ENCODE results near the gene DTD1.

The DTD1 gene

GRCh38 chr20:18588574-18588933 is 700 bp downstream of the DTD1 start:
- Mint-ChIP-seq H3K36me3 (peaks cover 2% of the 10 kb centered on the region), H3K27me3 (peaks cover 10% of the 10 kb centered on the region), H3K4me1 (peaks cover 33% of the 10 kb centered on the region), H3K9me3 (no peaks in the 10 kb centered on the region), H3K4me3 (peak overlapping the region; percentile 83), H3K27ac (peak overlapping the region; percentile 73)
- peak; percentile 3 for ATAC-seq

GRCh38 chr20:18589941-18590674 is 2.3 kb downstream of the DTD1 start:
- ATAC-seq, result no peak
- Mint-ChIP-seq H3K4me3 (peak overlapping the region; percentile 8), H3K36me3 (peaks cover 6% of the 10 kb centered on the region), H3K9me3 (no peaks in the 10 kb centered on the region), H3K27me3 (no peaks in the 10 kb centered on the region), H3K27ac (peak overlapping the region; percentile 73), H3K4me1 (peaks cover 36% of the 10 kb centered on the region)

GRCh38 chr20:18596270-18596669 is 8.4 kb downstream of the DTD1 start:
- H3K4me3 Mint-ChIP-seq, result no peak overlapping the region
- no peaks in the 10 kb centered on the region for H3K27me3 Mint-ChIP-seq
- H3K27ac Mint-ChIP-seq, result no peak overlapping the region
- no peak for ATAC-seq
- H3K36me3 Mint-ChIP-seq, result peaks cover 45% of the 10 kb centered on the region
- H3K4me1 Mint-ChIP-seq, result peaks cover 9% of the 10 kb centered on the region
- no peaks in the 10 kb centered on the region for H3K9me3 Mint-ChIP-seq

GRCh38 chr20:18609741-18610140 is 21.9 kb downstream of the DTD1 start:
- no peak overlapping the region for H3K4me3 Mint-ChIP-seq
- peaks cover 9% of the 10 kb centered on the region for H3K4me1 Mint-ChIP-seq
- no peak for ATAC-seq
- H3K27me3 Mint-ChIP-seq, result no peaks in the 10 kb centered on the region
- H3K27ac Mint-ChIP-seq, result no peak overlapping the region
- no peaks in the 10 kb centered on the region for H3K9me3 Mint-ChIP-seq
- peaks cover 33% of the 10 kb centered on the region for H3K36me3 Mint-ChIP-seq

DNA sequence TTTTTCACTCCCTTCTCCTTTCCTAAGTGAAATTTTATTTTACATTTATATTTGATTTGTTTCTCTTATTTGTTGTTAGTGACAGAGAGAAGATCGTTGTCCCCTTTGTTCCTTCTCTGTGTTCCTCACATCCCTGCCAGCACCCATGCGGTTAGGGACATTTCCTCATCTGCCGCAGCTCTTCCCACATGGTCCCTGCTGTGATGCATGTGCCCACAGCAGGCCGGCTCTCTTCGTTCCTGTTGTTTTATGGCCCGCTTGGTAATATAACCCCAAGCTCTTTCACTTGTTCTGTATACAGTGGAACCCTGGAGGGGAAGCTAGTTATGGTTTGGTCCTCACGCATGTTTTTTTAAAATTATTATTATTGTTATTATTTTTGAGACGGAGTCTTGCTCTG is 23.6 kb downstream of the DTD1 start:
- H3K4me1 Mint-ChIP-seq, result peaks cover 13% of the 10 kb centered on the region
- H3K27ac Mint-ChIP-seq, result no peak overlapping the region
- no peak for ATAC-seq
- H3K9me3 Mint-ChIP-seq, result no peaks in the 10 kb centered on the region
- H3K4me3 Mint-ChIP-seq, result no peak overlapping the region
- H3K27me3 Mint-ChIP-seq, result no peaks in the 10 kb centered on the region
- H3K36me3 Mint-ChIP-seq, result peaks cover 43% of the 10 kb centered on the region

DNA sequence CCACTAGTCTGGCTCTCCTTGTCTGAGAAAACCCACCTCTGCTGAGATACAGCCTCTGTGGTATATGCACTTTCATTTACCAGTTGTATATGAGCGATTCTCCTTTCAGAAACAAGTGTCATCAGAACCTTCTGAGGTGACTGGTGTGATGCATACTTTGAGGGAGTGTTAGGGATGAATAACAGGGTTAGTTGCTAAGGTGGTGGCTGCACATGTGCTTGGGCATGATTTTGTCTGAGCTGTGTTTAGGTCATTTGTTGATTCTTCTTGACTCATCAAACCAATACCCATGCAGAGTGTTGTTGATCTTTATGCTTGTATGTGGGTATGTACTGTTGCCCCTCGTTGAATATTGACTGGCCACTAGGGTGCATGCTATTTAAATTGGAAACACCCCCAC is 25.7 kb downstream of the DTD1 start:
- Mint-ChIP-seq H3K9me3 (no peaks in the 10 kb centered on the region), H3K27me3 (no peaks in the 10 kb centered on the region), H3K4me3 (no peak overlapping the region), H3K36me3 (peaks cover 58% of the 10 kb centered on the region), H3K4me1 (peaks cover 7% of the 10 kb centered on the region), H3K27ac (no peak overlapping the region)
- ATAC-seq, result no peak

DNA sequence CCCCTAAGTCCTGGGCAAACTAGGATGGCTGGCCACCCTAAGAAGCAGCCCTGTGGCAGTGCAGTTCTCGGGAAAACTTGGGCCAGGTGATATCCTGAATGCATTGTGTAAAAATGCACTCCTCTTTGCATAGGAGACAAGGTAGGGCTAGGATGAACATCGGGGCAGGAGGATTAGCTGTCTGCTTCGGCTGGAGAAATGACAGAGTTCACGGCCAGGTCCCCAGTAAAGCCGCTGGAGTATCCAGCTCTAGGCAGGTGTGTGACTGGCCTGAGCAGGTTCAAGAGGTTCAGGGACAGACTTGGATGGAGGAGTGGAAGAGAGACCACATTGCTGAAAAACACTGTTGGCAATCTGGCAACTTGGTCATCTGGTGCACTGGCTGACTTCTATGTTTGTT is 26.4 kb downstream of the DTD1 start:
- H3K27me3 Mint-ChIP-seq, result no peaks in the 10 kb centered on the region
- peaks cover 11% of the 10 kb centered on the region for H3K4me1 Mint-ChIP-seq
- no peak overlapping the region for H3K4me3 Mint-ChIP-seq
- no peak overlapping the region for H3K27ac Mint-ChIP-seq
- ATAC-seq, result no peak
- no peaks in the 10 kb centered on the region for H3K9me3 Mint-ChIP-seq
- peaks cover 61% of the 10 kb centered on the region for H3K36me3 Mint-ChIP-seq

DNA sequence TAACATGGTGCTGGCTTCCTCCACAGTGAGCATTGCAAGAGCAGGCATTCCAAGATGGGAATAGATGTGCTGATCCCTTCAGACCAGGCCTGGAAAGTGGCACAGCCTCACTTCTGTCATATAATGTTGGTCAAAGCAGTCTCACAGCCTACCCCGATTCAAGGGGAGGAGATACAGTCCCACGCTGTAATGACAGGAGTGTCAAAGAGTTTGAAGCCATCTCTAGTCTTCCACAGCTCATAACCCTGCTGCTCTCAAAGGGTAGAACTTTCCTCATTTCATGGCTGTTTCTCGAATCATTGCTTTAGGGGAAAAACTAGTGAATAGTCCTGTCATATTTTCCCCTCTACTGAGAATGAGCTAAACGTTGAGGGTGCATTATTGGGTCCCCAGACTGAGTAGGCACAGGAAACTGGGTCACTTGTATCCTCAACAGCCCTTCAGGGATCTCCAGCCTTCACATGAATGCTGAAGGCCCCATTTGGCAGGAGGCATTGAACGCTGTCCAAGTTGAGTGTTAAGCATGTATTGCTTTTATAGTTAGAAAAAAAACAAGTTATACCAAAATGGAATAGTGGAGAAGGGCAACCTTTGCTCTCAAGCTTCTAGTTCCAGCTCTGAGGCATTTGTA is 27.3 kb downstream of the DTD1 start:
- H3K36me3 Mint-ChIP-seq, result peaks cover 54% of the 10 kb centered on the region
- H3K27me3 Mint-ChIP-seq, result no peaks in the 10 kb centered on the region
- ATAC-seq, result no peak
- no peaks in the 10 kb centered on the region for H3K9me3 Mint-ChIP-seq
- H3K27ac Mint-ChIP-seq, result no peak overlapping the region
- H3K4me3 Mint-ChIP-seq, result no peak overlapping the region
- H3K4me1 Mint-ChIP-seq, result peaks cover 15% of the 10 kb centered on the region

GRCh38 chr20:18621004-18621403 is 33.1 kb downstream of the DTD1 start:
- ATAC-seq, result no peak
- Mint-ChIP-seq H3K4me1 (peaks cover 8% of the 10 kb centered on the region), H3K9me3 (no peaks in the 10 kb centered on the region), H3K27ac (no peak overlapping the region), H3K27me3 (no peaks in the 10 kb centered on the region), H3K36me3 (peaks cover 36% of the 10 kb centered on the region), H3K4me3 (no peak overlapping the region)

GRCh38 chr20:18623156-18623910 is 35.5 kb downstream of the DTD1 start:
- peaks cover 8% of the 10 kb centered on the region for H3K4me1 Mint-ChIP-seq
- ATAC-seq, result no peak
- H3K9me3 Mint-ChIP-seq, result no peaks in the 10 kb centered on the region
- H3K27ac Mint-ChIP-seq, result no peak overlapping the region
- H3K27me3 Mint-ChIP-seq, result no peaks in the 10 kb centered on the region
- H3K4me3 Mint-ChIP-seq, result no peak overlapping the region
- H3K36me3 Mint-ChIP-seq, result peaks cover 25% of the 10 kb centered on the region

- Mint-ChIP-seq H3K4me3 (no peak overlapping the region), H3K36me3 (peaks cover 26% of the 10 kb centered on the region), H3K27ac (no peak overlapping the region), H3K4me1 (no peaks in the 10 kb centered on the region), H3K27me3 (no peaks in the 10 kb centered on the region), H3K9me3 (no peaks in the 10 kb centered on the region)
- ATAC-seq, result no peak
Measured at GRCh38 chr20:18624948-18625347, 37.1 kb downstream of the DTD1 start.

- Mint-ChIP-seq H3K4me3 (no peak overlapping the region), H3K9me3 (no peaks in the 10 kb centered on the region), H3K27ac (no peak overlapping the region), H3K27me3 (no peaks in the 10 kb centered on the region), H3K4me1 (no peaks in the 10 kb centered on the region), H3K36me3 (peaks cover 32% of the 10 kb centered on the region)
- ATAC-seq, result no peak
Measured at GRCh38 chr20:18625907-18626655, 38.2 kb downstream of the DTD1 start.

GRCh38 chr20:18628330-18628920 is 40.6 kb downstream of the DTD1 start:
- Mint-ChIP-seq H3K27me3 (no peaks in the 10 kb centered on the region), H3K36me3 (peaks cover 32% of the 10 kb centered on the region), H3K9me3 (no peaks in the 10 kb centered on the region), H3K27ac (no peak overlapping the region), H3K4me3 (no peak overlapping the region), H3K4me1 (peaks cover 15% of the 10 kb centered on the region)
- ATAC-seq, result no peak

- Mint-ChIP-seq H3K9me3 (no peaks in the 10 kb centered on the region), H3K36me3 (peaks cover 38% of the 10 kb centered on the region), H3K4me3 (no peak overlapping the region), H3K27me3 (no peaks in the 10 kb centered on the region), H3K4me1 (peaks cover 16% of the 10 kb centered on the region), H3K27ac (no peak overlapping the region)
- peak; percentile 87 for ATAC-seq
Measured at GRCh38 chr20:18632196-18632789, 44.4 kb downstream of the DTD1 start.
